GM19240 (cell line): ENCODE measurements around the gene LENG9.

Experiments used
- DNase-seq: peaks from one replicate; pipeline ENCODE4 v3.0.0; 2011; ENCODE audit warnings: low spot score; ENCODE audit not compliant: insufficient read length

The LENG9 gene

DNA sequence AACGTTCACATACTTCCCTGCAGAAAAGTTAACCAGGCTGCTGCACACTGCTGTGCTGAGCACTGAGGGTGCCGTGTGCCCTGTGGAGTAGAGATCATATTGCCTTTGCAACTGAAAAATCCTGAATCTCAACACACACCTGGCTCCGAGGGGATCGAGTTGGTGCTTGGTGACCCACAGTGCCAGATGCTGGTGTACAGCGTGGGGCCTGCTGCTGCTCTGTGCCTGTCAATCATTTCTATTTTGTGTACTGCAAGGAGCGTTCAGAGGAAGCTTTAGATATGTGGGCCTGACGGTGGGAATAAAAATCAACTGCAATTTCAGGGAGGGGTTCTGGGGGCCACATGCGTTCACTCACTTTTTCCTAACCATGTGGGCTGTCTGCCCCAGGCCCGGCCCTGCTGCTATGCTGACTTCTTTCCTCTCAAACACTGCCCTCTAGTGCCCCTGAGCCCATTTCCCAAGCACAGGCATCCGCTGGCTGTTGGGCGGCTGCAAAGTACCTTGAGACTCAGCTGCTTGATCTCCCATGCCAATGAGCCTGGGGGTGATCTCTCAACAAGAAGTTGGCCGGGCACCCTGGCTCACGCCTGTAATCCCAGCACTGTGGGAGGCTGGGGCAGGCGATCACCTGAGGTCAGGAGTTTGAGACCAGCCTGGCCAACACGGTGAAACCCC is 24.3 kb downstream of the LENG9 start:
- no peak for DNase-seq

DNA sequence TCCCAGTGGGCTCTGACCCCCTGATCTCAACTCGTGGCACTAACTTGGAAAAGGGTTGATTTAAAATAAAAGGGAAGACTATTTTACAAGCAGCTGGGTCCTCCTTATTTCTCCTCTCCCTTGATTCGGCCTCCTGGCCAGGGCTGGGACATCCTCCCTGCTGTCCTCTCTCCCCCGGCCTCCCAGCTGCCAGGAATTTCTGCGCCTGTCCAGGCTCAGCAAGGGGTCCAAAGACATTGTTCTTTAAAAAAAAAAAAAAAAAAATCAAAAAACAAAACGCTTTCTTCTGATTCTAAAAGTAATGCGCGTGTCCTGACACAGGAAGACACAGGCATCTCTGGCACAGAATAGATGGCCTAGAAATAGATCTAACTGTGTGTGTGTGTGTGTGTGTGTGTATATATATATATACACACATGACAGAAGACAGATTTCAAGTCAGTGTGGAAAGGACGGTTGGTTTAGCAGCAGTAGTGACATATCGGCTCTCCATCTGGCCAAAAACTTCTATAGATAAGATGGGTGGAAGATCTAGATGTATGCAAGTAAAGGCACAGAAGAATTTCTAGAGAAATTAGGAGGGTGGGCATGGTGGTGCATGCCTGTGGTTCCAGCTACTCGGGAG is 26.8 kb downstream of the LENG9 start:
- no peak for DNase-seq

DNA sequence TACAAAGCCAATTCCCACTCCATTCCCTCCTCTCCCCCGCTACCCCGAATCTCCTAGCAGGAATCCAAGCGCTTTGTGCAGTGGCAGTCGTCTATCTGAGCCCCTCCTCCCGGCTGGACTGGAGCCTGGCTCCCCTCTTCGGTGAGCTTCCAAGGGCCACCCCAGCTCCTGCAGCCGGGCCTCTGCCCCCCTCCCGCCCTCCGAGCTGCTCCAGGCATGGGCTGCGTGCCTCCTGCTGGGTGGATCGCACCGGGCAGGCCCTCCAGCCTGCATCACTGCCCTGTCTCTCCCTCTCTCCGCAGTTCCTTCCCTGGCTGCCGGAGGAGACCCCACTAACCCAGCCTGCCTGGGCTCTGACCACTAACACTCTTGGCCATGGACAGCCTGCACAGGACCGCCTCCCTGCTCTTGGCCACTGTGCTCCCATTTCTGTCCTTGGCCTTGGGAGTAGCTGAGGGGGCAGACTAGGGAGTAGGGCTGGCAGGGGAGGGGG is 27.5 kb downstream of the LENG9 start:
- DNase-seq: no peak

DNA sequence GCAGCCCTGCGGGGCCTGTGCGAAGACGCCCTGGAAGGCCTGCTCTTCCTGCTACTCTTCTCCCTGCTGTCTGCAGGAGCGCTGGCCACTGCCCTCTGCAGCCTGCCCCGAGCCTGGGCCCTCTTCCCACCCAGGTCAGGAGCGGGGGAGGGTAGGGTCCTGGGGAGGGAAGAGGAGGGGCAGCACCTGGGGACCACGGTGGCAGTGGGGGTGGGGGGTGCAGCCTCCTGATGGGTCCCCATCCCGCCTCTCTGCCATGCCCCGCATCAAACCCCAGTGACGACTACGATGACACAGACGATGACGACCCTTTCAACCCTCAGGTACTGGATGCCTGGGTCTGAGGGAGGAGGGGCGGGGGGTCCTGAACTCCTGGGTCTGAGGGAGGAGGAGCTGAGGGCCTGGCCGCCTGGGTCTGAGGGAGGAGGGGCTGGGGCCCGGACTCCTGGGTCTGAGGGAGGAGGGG is 28.0 kb downstream of the LENG9 start:
- DNase-seq: no peak

DNA sequence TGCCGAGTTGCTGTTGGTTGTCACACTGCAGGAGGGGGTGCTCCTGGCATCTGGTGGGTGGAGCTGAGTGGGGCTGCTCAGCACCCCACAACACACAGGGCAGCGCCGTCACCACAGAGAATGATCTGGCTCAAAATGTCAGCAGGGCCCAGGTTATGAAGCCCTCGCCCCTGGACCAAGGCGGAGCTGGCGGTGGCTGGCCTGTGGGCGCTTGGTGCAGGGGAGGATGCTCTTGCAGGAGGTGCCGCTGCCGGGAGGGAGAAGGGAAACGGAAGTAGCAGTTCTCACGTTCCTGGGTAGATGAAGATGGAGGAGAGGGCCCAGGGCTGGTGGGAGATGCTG is 28.7 kb downstream of the LENG9 start:
- DNase-seq: no peak

DNA sequence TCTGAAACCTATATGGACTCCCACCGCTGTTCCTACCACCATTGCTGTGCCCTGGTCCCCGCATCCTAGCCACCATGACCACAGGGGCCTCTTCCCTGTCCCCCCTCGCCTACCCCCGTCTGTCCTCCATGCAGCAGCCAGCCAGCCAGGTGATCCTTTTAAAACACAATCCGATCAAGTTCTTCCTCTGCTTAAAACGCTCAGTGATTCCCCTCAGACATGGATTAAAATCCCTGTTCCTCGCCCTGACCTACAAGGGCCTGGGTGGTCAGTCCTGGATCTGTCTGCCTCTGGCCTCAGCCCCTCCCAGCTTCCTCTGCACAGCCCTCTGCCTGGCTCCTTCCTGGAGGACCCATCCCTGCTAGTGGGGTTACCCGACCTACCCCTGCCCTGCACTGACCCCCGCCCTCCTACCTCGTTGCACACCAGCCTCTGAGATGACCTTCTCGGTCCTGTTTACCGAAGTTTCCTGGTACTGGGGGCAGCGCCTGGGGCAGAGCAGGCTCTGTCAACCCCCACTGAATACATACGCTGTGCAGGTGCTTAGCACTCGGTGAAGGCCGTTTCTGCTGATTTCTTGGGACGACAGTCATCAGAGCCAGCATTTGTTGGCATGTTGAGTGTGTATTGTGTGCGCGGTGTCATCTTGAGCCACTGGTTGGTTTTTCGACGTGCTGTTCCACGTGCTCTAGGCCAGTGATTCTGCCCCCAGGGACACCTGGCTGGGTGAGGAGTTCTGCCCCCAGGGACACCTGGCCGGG is 29.3 kb downstream of the LENG9 start:
- no peak for DNase-seq

DNA sequence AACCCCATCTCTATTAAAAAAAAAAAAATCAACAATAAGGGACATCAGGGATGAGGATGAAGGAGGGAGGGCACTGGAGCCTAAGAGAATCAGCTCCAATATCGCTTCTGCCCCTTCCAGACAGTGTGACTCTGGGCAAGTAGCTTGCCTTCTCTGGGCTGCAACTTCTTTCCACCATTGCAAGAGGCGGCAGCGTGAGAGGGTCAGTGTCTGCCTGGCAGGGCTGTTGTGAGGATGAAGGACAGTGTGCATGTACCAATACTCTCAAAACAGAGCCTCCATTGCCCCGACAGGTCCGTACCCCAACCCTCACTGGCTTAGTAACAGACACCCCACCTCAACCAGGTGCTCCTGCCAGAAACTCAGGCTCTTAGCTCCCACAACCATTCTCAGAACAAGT is 29.9 kb downstream of the LENG9 start:
- no peak for DNase-seq

DNA sequence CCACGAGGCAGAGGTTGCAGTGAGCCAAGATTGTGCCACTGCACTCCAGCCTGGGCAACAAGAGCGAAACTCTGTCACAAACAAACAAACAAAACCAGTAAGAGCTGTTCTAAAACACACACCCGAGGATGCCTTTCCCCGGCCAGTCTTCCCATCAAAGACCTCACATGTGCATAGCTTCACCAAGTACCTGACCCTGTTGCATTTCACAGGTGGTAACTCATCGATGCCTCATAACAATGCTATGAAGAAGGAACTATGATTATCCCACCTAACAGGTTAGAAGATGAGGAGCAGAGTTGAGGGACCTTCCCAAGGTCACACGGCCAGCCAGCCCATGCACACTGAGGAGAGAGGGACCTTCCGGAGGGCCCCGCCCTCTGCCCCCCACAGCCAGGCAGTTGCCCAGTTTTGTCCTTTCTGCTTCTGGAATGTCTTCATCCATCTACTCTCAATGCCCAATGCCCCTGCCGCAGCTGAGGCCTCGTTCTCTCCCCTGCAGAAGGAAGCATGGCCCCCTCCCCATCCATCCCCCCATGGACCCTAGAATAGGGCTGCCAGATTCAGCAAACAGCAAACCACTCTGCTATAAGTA is 31.3 kb downstream of the LENG9 start:
- DNase-seq: no peak

DNA sequence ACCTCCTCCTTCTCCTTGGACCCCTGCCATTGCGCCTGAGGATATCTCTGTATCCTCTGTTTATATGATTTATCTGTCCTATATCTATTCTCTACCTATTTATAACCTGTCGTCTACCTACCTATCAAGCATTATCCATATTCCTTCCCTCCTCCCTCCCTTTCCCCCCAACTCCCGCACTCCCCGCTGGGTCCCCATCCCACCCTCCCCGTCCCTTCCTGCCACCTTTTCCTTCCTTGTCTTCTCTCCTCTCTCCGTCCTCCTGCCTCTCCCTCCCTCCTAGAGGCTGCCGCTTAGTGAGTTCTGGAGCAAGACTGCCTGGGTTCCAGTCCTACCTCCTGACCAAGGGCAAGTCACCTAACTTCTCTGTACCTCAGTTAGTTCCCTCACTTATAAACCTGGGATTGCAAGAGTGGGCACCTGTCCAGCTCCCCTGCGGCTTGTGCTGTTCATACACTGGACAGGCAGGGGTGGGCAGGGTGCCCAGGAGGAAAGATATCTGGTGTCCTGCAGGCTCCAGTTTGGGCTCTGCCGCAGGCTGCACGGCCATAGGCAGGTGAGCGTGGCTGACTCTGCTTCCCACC is 32.2 kb downstream of the LENG9 start:
- DNase-seq: no peak

DNA sequence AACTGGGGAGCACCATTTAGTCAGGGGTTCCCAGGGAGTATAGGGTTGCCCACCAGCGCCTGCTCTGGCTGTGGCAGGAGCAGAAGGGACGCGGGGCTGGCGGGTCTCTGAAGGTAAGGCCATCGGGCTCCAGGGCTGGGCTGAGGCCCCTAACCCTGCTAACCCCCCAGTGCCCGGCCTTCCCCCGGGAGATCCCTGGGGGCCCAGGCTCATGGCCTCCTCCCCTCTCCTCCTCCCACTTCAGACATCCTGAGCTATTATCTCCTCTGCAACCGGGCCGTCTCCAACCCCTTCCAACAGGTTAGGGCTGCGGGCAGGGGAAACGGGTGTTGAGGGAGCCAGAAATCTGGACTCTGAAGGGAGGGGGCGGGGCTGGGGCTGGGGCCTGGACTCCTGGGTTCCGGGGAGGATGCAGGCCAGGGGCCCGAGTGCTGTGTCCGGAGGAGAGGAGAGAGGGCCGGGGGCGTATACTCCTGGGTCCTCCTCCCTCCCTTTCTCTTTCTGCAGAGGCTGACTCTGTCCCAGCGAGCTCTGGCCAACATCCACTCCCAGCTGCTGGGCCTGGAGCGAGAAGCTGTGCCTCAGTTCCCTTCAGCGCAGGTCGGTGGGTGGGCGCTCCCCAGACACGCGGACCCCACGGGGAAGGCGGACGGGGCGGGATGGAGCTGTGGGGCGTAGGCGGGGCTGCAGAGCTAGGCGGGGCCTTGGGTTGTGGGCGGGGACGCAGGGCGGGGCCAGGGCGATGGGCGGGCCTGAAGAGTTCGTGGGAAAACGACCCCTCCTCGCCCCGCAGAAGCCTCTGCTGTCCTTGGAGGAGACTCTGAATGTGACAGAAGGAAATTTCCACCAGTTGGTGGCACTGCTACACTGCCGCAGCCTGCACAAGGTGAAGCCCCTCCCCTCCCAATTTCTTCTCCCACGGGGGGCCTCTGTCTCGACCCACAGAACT is 33.0 kb downstream of the LENG9 start:
- no peak for DNase-seq

DNA sequence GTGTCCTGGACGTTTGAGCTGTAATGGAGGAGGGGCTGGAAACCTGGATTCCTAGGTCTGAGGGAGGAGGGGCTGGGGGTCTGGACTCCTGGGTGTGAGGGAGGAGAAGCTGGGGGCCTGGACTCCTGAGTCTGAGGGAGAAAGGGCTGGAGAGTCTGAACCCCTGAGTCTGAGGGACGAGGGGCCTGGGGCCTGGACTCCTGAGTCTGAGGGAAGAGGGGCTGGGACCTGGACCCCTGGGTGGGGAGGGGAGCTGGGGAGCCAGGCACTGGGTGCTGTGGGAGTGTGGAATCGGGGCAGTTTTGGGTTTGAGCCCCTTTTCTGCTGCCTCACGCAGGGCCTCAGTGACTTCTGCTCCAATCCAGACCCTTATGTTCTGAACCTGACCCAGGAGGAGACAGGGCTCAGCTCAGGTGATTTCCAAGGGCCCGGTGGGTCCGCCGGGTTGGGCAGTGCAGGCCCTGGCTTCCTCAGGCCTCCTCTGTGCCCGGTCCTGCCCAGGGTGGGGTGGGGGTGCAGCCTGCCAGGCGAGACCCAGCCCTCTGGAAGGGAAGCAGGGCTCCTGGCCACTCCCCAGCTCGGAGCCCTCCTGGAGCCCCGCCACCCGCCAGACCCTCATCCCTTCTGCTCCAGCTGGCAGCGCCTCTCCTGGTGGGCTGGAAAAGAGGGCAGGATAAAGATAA is 33.9 kb downstream of the LENG9 start:
- no peak for DNase-seq

DNA sequence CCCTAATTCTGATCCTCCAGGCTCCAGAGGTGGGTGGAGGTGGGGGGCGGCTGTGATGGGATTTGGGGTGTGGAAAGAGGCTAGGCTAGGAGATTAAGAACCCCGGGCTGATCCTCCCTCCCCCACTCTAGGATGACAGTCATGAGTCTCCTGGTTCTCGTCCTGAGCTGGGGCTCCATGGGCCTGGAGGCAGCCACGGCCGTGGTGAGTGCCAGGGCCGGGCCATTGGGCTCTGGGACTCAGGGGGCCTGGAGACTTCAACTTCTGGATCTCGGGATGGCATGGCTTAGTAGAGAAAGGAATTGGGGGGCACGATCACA is 34.4 kb downstream of the LENG9 start:
- no peak for DNase-seq

DNA sequence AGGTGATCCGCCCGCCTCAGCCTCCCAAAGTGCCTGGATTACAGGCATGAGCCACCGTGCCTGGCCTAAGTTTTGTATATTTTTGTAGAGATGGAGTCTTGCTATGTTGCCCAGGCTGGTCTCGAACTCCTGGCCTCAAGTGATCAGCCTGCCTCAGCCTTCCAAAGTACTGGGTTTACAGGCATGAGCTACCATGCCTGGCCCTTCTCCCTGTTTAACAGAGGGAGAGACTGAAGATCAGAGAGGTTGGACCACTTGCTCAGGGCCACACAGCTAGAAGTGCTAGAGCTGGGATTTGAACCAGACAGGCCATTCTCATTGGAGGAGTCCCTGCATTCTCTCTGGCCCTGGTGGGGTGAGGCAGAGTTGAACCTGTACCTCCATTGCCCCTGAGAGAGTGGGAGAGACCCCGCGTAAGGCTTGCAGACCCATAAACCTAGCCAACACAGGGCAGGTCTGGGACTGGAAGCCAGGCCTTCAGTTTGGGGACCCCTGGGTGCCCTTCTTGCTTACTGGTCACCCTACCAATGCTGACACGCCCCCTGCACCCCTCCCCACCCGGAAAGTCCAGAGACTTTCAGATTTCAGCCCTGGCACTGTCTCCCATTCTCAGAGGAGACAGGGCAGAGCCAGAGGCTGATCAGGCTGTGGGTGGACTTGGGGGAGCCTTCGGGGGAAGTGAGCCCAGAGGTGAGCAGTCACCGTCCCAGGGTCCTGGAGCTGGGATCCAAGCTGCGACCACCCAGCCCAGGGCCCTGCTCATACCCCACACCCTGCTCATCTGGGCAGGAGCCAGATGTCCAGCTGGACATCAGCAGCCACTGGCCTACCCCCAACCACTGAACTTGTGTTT is 35.0 kb downstream of the LENG9 start:
- DNase-seq: no peak

DNA sequence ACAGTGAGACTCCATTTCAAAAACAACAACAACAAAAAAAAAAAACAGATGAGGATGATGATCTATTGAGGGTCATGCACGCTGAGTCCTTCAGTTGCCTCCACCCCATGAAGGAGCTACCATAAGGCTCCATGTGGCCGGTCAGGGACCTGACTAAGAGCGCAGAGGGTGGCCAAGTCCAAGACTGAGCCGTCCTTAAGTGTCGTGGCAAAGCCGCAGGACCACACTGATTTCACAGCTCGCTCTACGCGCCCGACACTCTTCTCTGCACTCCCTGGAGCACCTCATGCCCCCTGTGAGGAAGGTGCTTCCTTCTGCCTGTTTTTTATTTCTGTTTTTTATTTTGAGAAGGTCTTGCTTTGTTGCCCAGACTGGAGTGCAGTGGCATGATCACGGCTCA is 36.0 kb downstream of the LENG9 start:
- no peak for DNase-seq

DNA sequence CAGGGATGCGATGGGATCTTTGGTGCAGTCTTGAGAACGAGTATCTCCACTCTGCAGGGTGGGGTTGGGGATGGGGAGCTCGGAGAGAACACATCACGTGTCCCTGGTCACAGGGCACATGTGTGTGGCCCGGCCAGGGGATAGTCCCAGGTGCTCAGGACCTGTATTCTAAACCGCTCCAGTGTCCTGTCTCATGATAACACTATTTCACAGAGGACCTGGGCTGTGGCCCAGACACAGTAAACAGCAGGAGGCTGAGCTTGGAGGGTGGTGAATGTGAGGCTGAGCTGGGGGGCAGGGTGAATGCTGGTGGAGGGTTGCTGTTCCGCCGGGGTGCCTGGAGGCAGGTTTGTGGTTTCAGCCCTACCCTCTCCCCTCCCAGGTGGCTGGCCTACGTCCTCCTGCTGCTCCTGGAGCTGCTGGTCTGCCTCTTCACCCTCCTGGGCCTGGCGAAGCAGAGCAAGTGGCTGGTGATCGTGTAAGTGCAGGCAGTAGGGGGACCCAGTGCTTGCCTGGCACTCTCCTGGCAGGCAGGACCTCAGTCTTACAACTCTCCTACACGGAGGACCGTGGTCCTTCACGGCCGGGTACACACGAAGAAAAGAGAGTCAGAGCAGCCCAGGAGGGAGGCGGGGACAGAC is 37.2 kb downstream of the LENG9 start:
- DNase-seq: no peak

DNA sequence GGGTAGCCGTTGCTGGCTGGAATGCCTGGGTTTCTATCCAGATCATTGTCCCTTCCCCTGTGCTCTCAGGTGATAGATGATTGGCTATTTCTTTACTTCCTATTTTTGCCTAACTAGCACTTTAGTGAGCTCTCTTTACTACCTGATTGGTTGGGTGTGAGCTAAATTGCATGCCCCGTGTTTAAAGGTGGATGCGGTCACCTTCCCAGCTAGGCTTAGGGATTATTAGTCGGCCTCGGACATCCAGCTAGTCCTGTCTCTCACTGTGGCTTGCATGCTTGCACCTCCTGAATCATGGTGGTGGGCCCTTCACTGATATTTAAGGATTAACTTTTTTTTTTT is 38.2 kb downstream of the LENG9 start:
- DNase-seq: no peak

DNA sequence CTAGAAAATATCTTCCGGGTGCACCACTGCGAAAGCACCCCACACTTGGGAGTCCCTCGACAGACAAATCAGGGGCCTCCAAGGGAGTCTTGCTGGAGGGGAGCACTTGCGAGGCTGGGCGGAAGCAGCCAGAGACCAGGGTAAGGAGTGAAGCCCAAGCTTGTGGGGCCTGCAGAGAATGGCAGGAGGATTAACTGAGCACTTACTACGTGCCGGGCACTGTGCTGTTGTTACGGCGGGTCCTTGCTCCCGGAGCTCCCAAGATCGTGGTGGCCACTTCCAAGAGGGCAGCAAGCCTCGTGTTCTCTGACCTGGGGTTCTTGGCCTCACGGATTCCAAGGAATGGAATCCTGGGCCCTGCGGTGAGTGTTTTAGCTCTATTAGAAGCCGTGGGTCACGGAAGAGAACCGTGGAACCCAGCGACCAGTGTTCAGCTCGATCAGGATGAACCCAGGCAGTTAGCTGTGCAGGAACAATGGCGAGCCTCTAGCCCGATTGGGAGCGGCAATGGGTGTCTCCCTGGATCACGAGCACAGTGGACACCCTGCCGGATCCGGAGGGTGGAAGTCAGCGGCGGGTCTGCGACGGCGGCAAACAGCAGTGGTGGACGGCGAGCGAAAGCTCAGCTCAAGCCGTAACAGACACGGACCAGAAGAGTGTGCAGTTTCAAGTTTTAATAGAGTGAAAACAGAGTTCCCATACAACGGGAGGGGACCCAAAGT is 38.8 kb downstream of the LENG9 start:
- no peak for DNase-seq

DNA sequence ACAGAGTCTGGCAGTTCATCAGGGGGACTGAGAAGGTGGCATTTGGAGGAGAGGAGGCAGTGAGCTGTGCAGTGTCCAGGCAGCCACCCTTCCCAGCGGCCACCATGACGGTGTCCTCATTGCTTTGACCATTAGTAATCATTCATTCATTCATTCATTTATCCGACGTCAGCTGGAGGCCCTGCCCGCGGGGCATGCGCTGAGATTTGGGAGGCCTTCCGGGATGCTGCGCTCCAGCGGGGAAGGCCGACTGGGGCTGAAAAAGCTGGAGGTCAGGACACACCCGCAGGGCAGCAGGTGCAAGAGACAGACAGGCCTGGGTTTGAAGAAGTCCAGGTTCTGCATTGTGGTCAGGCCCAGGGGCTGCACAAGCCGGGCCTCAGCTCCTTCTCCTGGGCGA is 39.4 kb downstream of the LENG9 start:
- no peak for DNase-seq
